Ramos (cell line): ENCODE results near the gene GMDS.

Experiments
- in situ Hi-C: fragments of 300-500 bp; cut with MboI; formaldehyde crosslinking; loops from one replicate; pipeline ENCODE4 v1.14.3; 2022; ENCODE audit warnings: low sequenced_read_pairs; ENCODE audit not compliant: unreplicated experiment

GMDS gene

GRCh38 chr6:1963596-1963995, 281.8 kb downstream of the GMDS start:
- in situ Hi-C loops: no loop called here

GRCh38 chr6:1962201-1962600, 283.2 kb downstream of the GMDS start:
- in situ Hi-C loops: no loop called here

- in situ Hi-C loops: no loop called here
Observed at GRCh38 chr6:1960486-1961142, 284.8 kb downstream of the GMDS start.

GRCh38 chr6:1958257-1958656, 287.1 kb downstream of the GMDS start:
- in situ Hi-C loops: no loop called here

GRCh38 chr6:1957746-1958145, 287.7 kb downstream of the GMDS start:
- in situ Hi-C loops: no loop called here

GRCh38 chr6:1952740-1953360, 292.6 kb downstream of the GMDS start:
- in situ Hi-C loops: no loop called here

GRCh38 chr6:1950631-1951030, 294.8 kb downstream of the GMDS start:
- in situ Hi-C loops: no loop called here

GRCh38 chr6:1949538-1949937, 295.9 kb downstream of the GMDS start:
- in situ Hi-C loops: no loop called here

GRCh38 chr6:1947922-1948321, 297.5 kb downstream of the GMDS start:
- in situ Hi-C loops: no loop called here

- in situ Hi-C loops: no loop called here
Observed at GRCh38 chr6:1946583-1946982, 298.8 kb downstream of the GMDS start.

- in situ Hi-C loops: no loop called here
Observed at GRCh38 chr6:1945235-1945832, 300.1 kb downstream of the GMDS start.

GRCh38 chr6:1942834-1943233, 302.6 kb downstream of the GMDS start:
- in situ Hi-C loops: no loop called here

GRCh38 chr6:1941534-1941933, 303.9 kb downstream of the GMDS start:
- in situ Hi-C loops: no loop called here

- in situ Hi-C loops: no loop called here
Observed at GRCh38 chr6:1940381-1940780, 305.0 kb downstream of the GMDS start.

- in situ Hi-C loops: no loop called here
Observed at GRCh38 chr6:1933292-1933691, 312.1 kb downstream of the GMDS start.

- in situ Hi-C loops: no loop called here
Observed at GRCh38 chr6:1931817-1932216, 313.6 kb downstream of the GMDS start.

GRCh38 chr6:1930356-1930755, 315.0 kb downstream of the GMDS start:
- in situ Hi-C loops: no loop called here

GRCh38 chr6:1929931-1930330, 315.5 kb downstream of the GMDS start:
- in situ Hi-C loops: no loop called here

- in situ Hi-C loops: no loop called here
Observed at GRCh38 chr6:1925743-1926430, 319.5 kb downstream of the GMDS start.

- in situ Hi-C loops: no loop called here
Observed at GRCh38 chr6:1923449-1923848, 322.0 kb downstream of the GMDS start.

- in situ Hi-C loops: no loop called here
Observed at GRCh38 chr6:1917626-1918371, 327.6 kb downstream of the GMDS start.
